PFSK-1 (cell line): ENCODE data around the gene LRRC8C.

Experiments used
- FOXP2 ChIP-seq: optimal IDR thresholded peaks from 2 replicates; pipeline ENCODE3; 2011; ENCODE audit warnings: borderline replicate concordance, control low read depth, inconsistent platforms; ENCODE audit not compliant: insufficient read depth; ENCODE audit errors: extremely low read length, extremely low read depth
- POLR2AphosphoS5 ChIP-seq: IDR thresholded peaks from 2 replicates; pipeline ENCODE4 v1.6.1; 2012; ENCODE audit warnings: low read depth, mild to moderate bottlenecking, control low read depth, low read length, moderate library complexity
- SIN3A ChIP-seq: IDR thresholded peaks from 2 replicates; pipeline ENCODE4 v1.6.1; 2012; ENCODE audit warnings: mild to moderate bottlenecking, low read length, moderate library complexity, borderline replicate concordance; ENCODE audit not compliant: insufficient read depth
- TAF1 ChIP-seq: IDR thresholded peaks from 2 replicates; pipeline ENCODE4 v1.6.1; 2012; ENCODE audit warnings: low read length, control low read depth, borderline replicate concordance; ENCODE audit not compliant: insufficient read depth
- TF ChIP-seq, protein P1 (sequence below), 2 experiments: IDR thresholded peaks; 2 replicates each; pipeline versions ENCODE4 v1.6.1 to v1.8.0; 2011 to 2012; ENCODE audit warnings: low read depth in 2 of 2, low read length in 2 of 2, control low read depth in 1 of 2, inconsistent platforms in 1 of 2, mild to moderate bottlenecking in 1 of 2, moderate library complexity in 1 of 2; ENCODE audit not compliant: insufficient read depth in 1 of 2

Gene LRRC8C

DNA sequence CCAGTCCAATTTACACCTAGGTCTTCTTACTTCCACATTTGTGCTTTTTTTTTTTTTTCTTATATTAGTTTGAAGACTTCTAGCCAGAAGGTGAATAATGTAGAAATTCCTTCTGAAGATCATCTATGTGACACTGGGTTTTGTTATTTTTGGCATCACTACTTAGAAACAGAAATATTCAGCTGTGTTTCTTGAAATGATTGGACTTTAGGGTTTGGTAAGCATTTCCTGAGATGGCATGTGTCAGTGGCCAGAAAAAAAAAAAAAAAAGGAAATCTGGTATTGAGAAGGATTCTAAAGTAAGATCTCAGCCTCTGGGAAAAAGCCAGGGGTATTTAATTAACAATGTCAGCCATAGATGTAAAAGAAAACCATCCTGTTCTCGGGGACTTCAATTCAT lies 43.4 kb upstream of the LRRC8C start:
- TF ChIP-seq SIN3A (no peak), FOXP2 (no peak), TAF1 (no peak), POLR2AphosphoS5 (no peak)
- TF ChIP-seq, protein P1, sequence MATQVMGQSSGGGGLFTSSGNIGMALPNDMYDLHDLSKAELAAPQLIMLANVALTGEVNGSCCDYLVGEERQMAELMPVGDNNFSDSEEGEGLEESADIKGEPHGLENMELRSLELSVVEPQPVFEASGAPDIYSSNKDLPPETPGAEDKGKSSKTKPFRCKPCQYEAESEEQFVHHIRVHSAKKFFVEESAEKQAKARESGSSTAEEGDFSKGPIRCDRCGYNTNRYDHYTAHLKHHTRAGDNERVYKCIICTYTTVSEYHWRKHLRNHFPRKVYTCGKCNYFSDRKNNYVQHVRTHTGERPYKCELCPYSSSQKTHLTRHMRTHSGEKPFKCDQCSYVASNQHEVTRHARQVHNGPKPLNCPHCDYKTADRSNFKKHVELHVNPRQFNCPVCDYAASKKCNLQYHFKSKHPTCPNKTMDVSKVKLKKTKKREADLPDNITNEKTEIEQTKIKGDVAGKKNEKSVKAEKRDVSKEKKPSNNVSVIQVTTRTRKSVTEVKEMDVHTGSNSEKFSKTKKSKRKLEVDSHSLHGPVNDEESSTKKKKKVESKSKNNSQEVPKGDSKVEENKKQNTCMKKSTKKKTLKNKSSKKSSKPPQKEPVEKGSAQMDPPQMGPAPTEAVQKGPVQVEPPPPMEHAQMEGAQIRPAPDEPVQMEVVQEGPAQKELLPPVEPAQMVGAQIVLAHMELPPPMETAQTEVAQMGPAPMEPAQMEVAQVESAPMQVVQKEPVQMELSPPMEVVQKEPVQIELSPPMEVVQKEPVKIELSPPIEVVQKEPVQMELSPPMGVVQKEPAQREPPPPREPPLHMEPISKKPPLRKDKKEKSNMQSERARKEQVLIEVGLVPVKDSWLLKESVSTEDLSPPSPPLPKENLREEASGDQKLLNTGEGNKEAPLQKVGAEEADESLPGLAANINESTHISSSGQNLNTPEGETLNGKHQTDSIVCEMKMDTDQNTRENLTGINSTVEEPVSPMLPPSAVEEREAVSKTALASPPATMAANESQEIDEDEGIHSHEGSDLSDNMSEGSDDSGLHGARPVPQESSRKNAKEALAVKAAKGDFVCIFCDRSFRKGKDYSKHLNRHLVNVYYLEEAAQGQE (IDR thresholded peaks at IDR 0.05; ENCODE audit: insufficient read depth in 1 of 2, low read depth in 2 of 2, low read length in 2 of 2) = no peak

- TF ChIP-seq POLR2AphosphoS5 (no peak), FOXP2 (no peak)
Measured at GRCh38 chr1:89590341-89591080, 42.4 kb upstream of the LRRC8C start.

DNA sequence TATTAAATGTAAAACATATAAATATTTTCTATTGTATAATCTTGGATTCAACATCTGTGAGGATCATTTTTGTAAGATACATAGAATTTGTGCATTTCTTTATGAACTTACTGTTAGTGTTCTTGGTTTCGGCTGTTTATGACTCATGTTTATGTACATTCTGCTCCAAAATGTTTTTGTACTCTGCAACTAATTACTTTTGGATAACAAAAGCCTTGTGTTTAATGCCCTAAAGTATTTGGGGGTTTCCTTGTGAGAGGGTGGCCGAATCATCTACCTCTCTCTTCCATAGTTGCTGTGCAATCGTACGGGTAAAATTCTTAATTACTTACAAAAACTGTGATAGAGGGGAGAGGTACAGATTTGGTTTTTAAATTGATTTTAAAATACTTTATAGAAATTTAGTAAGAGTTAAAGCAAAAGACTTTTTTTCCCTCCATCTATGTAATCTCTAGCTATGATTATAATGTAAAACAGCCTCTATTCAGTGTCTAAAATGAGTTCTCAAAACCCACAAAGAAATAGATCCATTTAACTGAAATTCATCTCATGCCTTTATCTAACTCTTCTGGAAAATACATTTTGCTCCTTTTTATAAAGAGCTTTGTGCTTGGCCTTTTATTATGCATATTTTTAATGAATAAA lies 38.7 kb upstream of the LRRC8C start:
- TF ChIP-seq, protein P1 (IDR thresholded peaks at IDR 0.05; ENCODE audit: insufficient read depth in 1 of 2, low read depth in 2 of 2, low read length in 2 of 2) = no peak
- TF ChIP-seq FOXP2 = no peak
- no peak for TF ChIP-seq POLR2AphosphoS5

- TF ChIP-seq, protein P1 (IDR thresholded peaks at IDR 0.05; ENCODE audit: insufficient read depth in 1 of 2, low read depth in 2 of 2, low read length in 2 of 2) = no peak
- no peak for TF ChIP-seq SIN3A
- TF ChIP-seq FOXP2 = no peak
- no peak for TF ChIP-seq TAF1
- TF ChIP-seq POLR2AphosphoS5 = no peak
Measured at GRCh38 chr1:89596698-89597097, 36.2 kb upstream of the LRRC8C start.

GRCh38 chr1:89598450-89599331 lies 34.2 kb upstream of the LRRC8C start:
- TF ChIP-seq SIN3A = no peak
- TF ChIP-seq TAF1 = no peak
- TF ChIP-seq, protein P1 (IDR thresholded peaks at IDR 0.05; ENCODE audit: insufficient read depth in 1 of 2, low read depth in 2 of 2, low read length in 2 of 2) = no peak
- no peak for TF ChIP-seq FOXP2
- no peak for TF ChIP-seq POLR2AphosphoS5
